Metanephros (tissue), 1 donor: Measurements from ENCODE around the gene OR5M3. TPM values are rescaled to one million over a fixed set of nuclear protein-coding genes. Genes with fewer than 3 reads are reported as not detected.

Experiments used
- total RNA-seq: library from RNA; depleted of rRNA; stranded (reverse); fragments of >200 nt; gene quantifications from one replicate; pipeline ENCODE4 v1.2.3, GENCODE V29; 2014

The OR5M3 gene
- total RNA-seq, result not detected

DNA sequence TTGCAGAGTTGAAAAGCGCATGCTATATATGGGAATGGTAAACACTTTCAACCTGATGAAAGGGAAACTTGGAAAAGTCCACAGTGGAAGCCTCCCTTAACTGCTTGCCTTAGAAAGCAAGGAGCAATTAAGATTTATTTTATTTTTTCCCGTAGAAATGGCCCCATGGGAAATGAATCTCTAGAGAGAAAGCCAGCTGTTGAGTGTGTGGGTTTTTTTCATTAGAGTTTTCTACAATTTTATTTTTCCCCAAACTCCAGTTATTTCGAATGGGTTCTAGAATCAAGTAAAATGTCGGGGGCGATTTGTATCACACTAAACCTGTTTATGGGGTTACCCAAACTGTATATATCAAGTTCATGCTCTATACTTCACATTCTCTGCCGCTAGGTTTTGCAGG, at the start of gene OR5M3:
TSS of gene OR5M3 (minus strand) at position 101 of the 400 bp plus-strand sequence. CDS start 2,855 bp downstream, outside the sequence.

DNA sequence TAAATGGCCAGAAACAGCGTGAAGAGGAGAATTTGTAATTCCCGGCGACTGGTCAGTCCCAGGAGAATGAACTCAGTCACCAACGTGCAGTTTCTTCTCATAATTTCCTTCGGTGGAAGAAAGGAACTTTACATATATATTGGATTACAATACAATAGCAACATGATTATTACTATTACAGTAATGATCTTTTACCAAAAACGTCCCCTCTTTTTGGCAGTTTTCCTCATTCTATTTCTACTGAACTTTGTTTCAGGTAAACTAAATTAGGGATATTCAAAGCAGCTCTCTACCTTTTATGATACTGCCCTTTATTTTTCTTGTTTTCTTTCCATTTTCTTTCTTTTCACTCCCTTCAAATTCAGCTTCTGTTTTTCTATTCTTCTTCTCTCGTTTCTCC, 18.1 kb upstream of the OR5M3 start, which contains the start of gene OR5M8:
TSS of gene OR5M8 (minus strand) at position 101 of the 400 bp plus-strand sequence. CDS start at position 101, 0 bp downstream.

Other genes starting within 250 kb of the OR5M3 start
- not detected for gene OR5T2, start 239.1 kb downstream of the OR5M3 start, total RNA-seq
- not detected for gene OR5T3, start 221.1 kb downstream of the OR5M3 start, total RNA-seq
- gene OR5T1, start 199.2 kb downstream of the OR5M3 start, total RNA-seq, result not detected
- gene OR8H1, start 181.1 kb downstream of the OR5M3 start, total RNA-seq, result not detected
- gene OR8K3, start 158.2 kb downstream of the OR5M3 start, total RNA-seq, result not detected
- not detected for gene OR8K1, start 127.3 kb downstream of the OR5M3 start, total RNA-seq
- not detected for gene OR8J1, start 119.1 kb downstream of the OR5M3 start, total RNA-seq
- gene OR8U1, start 97.7 kb downstream of the OR5M3 start, total RNA-seq, result not detected
- not detected for gene OR5AL1, start 60.7 kb downstream of the OR5M3 start, total RNA-seq
- not detected for gene OR5M8, start 18.0 kb upstream of the OR5M3 start, total RNA-seq
- not detected for gene OR5M11, start 69.9 kb upstream of the OR5M3 start, total RNA-seq
- not detected for gene OR5M10, start 104.4 kb upstream of the OR5M3 start, total RNA-seq
- not detected for gene OR5M1, start 141.5 kb upstream of the OR5M3 start, total RNA-seq
- gene OR5AP2, start 169.1 kb upstream of the OR5M3 start, total RNA-seq, result not detected
- gene OR5AR1, start 190.3 kb upstream of the OR5M3 start, total RNA-seq, result not detected
- not detected for gene OR9G1, start 225.7 kb upstream of the OR5M3 start, total RNA-seq